ENCODE results near the gene MINDY4.

MINDY4 gene

DNA sequence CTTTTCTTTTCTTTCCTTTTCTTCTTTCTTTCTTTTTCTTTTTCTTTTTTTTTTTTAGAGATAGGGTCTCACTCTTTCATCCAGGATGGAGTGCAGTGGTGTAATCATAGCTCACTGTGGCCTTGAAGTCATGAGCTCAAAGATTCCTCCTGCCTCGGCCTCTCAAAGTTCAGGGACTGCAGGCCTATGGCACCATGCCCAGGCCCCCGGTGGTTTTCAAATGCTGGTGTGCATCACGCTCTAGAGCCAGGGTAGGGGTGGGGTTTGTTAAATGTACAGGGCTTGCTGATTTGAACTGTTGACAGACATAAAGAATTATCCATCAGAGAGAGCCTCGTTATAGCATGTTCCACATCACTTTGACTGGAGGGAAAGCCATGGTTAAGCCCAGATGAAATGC lies 5.8 kb downstream of the MINDY4 start:
- no peak for DNase-seq

GRCh38 chr7:30778255-30779025 lies 7.2 kb downstream of the MINDY4 start:
- DNase-seq: no peak

DNA sequence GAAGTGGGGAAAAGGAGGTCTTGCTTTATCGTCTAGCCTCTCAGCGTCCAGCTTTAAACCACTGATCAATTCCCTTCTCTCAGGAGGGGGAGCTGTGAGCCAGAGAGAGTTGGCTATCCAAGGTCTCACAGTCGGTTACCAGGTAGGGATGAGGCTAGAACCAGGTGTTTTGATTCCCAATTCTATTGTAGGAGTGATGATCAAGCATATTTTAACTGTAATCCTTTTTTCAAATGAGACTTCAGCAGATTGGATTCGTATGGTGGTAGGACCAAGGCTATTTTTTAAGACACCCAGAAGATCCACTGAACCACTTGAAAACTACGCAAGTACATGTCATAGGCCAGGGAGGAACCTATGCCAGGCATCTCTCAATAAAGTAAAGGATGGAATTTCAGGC lies 8.4 kb downstream of the MINDY4 start:
- DNase-seq: no peak

- no peak for DNase-seq
Observed at GRCh38 chr7:30780941-30781340, 9.7 kb downstream of the MINDY4 start.

- DNase-seq: no peak
Observed at GRCh38 chr7:30782690-30783089, 11.5 kb downstream of the MINDY4 start.

DNA sequence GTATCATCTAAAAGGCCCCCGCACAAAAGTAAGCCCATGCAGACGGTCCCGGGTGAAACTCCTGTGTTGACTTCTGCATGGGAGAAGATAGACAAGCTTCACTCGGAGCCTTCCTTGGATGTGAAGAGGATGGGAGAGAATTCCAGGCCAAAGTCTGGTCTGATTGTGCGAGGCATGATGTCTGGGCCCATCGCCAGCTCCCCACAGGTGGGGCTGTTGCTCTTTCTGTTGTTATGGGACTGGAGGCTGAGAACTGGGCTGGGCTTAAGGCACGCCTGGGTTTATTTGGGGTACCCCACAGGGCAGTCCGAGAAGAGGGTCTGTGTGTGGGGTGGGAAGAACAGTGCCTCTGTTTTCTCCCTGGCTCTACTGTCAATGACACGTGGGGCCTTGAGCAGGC lies 14.6 kb downstream of the MINDY4 start:
- DNase-seq: no peak

DNA sequence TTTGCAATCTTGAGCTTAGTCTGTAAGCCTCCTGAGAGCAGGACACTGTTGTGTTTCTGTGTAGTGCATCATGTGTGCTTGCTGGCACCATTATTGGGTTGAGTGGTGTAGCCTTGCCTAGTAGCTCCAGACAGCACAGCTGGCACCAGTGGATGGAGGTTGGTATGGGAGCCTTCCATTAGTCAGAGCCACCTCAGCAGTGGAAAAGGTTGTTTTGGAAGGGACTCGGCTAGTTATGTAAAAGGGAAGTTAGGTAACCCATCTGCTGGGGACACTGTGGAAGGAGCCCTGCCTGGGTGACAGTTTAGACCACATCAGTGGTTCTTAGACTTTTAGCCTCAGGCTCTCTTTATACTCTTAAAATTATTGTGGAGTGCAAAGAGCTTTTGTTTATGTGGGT lies 16.3 kb downstream of the MINDY4 start:
- no peak for DNase-seq

GRCh38 chr7:30788640-30789333 lies 17.6 kb downstream of the MINDY4 start:
- no peak for DNase-seq

DNA sequence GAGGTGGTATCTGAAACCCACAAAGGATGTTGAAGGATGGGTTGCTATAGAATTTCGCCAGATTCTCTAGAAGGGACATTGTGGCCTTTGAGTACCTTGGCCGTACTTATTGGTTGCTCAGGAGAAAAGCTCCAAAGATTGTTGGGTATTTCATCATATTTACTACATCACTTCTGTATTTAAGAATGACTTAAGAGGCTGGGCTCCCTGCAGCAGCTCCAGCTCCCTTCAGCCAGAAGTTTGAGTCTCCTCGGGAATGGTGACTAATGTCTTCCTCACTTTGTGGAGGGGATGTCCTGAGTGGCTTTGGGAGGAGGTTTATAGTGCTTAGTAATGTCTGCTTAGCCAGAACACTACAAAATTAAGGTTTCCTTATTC lies 18.1 kb downstream of the MINDY4 start:
- no peak for DNase-seq

- DNase-seq: no peak
Observed at GRCh38 chr7:30790356-30790755, 19.1 kb downstream of the MINDY4 start.

- DNase-seq: no peak
Observed at GRCh38 chr7:30791114-30791513, 19.9 kb downstream of the MINDY4 start.

DNA sequence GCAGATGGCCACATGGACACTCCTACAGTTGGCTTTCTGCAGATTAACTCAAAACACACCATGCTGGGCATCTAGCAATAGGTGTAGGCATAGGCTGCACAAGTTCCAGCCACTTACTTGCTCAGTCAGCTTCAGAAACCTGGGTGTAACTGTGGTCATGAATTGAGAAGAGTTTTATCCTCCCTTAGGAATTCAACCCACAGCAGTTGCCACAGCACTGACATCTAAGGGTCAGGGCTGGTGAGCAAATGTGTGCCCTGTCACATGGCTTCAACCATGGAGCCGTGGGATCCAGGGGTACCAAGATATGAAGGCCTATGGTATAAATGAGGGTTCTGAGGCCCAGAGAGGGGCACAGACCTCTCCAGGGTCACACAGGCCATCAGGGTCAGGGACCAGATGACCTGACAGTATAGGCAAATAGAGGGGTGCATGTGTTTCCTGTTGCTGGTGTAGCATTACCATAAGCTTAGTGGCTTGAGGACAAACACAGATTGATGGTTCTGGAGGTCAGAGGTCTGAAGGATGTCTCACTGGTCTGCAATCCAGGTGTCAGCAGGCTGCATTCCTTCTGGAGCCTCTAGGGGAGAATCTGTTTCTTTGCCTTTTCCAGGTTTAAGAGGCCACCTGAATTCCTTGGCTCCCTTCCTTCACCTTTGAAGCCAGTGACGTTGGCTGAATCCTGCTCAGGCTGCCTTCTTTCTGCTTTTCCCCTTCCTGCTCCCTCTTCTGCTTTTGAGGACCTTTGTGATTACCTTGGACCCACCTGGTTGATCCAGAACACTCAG lies 24.1 kb downstream of the MINDY4 start:
- DNase-seq: no peak

- no peak for DNase-seq
Observed at GRCh38 chr7:30796105-30796869, 25.1 kb downstream of the MINDY4 start.

GRCh38 chr7:30797176-30798040 lies 26.2 kb downstream of the MINDY4 start:
- DNase-seq: no peak

DNA sequence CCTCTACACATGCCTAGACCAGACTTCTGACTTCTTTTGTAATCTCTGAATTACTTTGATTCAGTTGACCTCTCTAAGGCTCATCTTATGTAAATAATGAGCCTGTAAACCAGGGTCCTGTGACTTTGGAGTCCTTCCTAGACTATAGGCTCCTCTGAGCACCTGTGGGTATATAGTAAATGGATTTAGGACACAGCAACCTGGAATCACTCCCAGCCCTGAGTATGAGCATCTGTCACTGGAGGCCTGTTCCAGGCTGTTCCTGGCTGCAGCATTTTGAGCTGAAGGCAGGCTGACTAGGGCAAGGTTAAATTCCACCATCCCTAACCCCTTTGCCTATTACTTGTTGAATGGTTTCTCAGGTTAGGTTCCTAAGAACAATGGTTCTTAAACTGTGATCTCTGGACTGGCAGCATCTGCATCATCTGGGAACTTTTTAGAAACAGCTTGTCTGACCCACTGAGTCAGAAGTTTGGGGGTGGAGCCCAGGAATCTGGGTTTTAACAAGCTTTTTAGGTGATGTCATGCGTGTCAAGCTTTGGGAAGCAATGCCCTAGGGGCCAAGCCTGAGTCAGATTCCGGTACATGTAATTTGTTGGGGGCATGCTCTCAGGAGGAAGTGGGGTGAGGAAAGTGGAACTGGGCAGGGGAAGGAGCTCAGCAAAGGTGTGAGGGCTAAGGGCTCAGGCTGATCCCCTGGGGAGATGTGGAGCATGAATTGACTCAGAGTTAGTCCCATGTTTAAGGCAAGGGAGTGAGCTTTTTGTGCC lies 28.2 kb downstream of the MINDY4 start:
- no peak for DNase-seq

DNA sequence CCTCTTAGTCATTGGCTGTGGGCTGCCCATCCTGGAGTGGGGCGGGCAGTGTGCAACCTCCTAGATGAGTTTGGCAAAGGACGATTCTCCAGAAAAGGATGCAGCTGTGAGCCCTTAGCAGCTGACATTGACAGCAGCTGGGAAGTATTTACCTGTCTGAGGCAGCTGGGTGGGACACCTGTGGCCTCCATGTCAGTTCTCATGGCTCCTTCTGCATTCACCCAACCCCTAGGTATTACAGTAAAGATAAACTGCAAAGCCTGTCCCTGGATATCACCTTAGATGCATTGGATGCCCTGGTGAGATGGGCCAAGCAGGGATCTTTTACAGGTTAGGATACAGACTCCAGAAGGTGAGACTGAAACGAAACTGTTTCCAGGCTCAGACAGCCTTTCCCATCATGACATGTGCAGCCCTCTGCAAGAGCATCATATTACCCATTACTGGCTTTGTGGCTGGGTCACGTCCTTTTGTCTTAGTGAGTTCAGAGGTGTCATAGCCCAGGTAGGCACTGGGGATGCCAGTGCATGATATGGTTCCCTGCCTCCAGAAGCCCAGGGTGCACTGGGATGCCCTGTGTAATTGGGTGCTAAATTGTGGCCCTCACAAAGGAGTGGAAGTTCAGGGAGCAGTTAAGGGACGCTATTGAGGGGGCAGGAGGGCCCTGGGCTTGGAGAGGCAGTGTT lies 28.9 kb downstream of the MINDY4 start:
- no peak for DNase-seq

- DNase-seq: peak; percentile 10
Observed at GRCh38 chr7:30800785-30801252, 29.6 kb downstream of the MINDY4 start.

GRCh38 chr7:30802812-30803211 lies 31.6 kb downstream of the MINDY4 start:
- no peak for DNase-seq

GRCh38 chr7:30804078-30804661 lies 33.0 kb downstream of the MINDY4 start:
- no peak for DNase-seq

DNA sequence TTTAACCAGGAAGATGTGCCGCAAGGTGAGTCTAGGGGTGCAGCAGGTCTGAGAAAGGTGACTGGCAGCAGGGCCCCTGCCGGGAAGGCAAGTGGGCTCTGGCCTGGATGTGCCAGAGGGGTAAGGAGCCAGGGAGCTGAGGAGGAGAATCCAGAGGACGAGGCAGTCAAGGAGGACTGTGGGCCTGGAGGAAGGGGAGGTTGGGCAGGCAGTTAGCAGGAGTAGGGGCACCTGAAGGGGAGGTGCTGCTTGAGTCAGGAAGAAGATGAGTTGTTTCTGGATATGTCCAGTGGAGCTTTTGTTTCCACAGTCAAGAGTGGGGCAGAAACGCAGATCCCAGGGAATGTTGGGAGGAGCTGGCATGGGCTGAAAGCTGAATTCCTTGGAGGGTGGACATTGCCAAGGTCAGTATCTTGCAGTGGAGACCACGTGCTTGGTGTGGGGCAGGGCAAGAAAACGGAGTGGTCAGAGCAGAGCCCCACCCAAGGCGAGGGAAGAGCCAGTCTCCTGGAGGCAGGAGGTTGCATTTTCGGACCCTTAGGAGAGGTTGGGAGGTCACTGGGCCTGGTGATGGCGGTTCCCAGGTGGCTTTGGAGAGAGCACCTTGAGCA lies 34.0 kb downstream of the MINDY4 start:
- no peak for DNase-seq
